ENCODE measurements around the gene ZNF318. TPM values are rescaled to one million over a fixed set of nuclear protein-coding genes. Genes with fewer than 3 reads are reported as not detected.
"Not testable (repeated sequence)": the region's sequence is repeated elsewhere in the genome, so short reads cannot be mapped to it uniquely, and the experiment has no call there.

Gene ZNF318
- total RNA-seq, 1 experiment from 2014 or later: 15.8 TPM

DNA sequence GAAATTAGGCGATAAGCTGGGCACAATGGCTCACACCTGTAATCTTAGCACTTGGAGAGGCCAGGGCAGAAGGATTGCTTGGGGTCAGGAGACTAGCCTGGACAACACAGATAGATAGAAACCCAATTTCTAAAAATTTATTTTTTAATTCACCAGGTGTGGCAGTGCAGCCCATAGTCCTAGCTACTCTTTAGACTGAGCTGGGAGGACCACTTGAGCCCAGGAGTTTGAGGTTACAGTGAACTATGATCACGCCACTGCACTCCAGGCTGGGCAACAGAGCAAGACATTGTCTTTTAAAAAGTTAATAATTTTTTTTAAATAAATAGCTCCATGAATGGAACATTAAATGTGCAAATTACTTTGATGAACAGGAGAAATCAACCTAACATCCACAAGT lies 8.2 kb downstream of the ZNF318 start:
- intact Hi-C loops (cut with micrococcal nuclease; ENCODE audit: unreplicated experiment): no loop called here
- no peak overlapping the region for H3K27ac Mint-ChIP-seq (ENCODE audit: unreplicated experiment)
- H3K36me3 Mint-ChIP-seq (ENCODE audit: insufficient read depth, unreplicated experiment): peaks cover 13% of the 10 kb centered on the region
- BruUV-seq (replicated peaks): no TSS peak
- CTCF ChIA-PET: interaction anchor here (0.9 kb wide), 1 partner anchor 146 kb away, joined by 3 read pairs; no protein-coding TSS in a partner anchor
- no peaks in the 10 kb centered on the region for H3K9me3 Mint-ChIP-seq (ENCODE audit: low read depth, unreplicated experiment)
- TF ChIP-seq, protein P1, sequence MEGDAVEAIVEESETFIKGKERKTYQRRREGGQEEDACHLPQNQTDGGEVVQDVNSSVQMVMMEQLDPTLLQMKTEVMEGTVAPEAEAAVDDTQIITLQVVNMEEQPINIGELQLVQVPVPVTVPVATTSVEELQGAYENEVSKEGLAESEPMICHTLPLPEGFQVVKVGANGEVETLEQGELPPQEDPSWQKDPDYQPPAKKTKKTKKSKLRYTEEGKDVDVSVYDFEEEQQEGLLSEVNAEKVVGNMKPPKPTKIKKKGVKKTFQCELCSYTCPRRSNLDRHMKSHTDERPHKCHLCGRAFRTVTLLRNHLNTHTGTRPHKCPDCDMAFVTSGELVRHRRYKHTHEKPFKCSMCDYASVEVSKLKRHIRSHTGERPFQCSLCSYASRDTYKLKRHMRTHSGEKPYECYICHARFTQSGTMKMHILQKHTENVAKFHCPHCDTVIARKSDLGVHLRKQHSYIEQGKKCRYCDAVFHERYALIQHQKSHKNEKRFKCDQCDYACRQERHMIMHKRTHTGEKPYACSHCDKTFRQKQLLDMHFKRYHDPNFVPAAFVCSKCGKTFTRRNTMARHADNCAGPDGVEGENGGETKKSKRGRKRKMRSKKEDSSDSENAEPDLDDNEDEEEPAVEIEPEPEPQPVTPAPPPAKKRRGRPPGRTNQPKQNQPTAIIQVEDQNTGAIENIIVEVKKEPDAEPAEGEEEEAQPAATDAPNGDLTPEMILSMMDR (IDR thresholded peaks at IDR 0.05; ENCODE audit: unreplicated experiment): no peak
- no peak for DNase-seq
- no peaks in the 10 kb centered on the region for H3K27me3 Mint-ChIP-seq (ENCODE audit: unreplicated experiment)
- no peaks in the 10 kb centered on the region for H3K4me1 Mint-ChIP-seq (ENCODE audit: low read depth, unreplicated experiment)
- H3K4me3 Mint-ChIP-seq (ENCODE audit: low read depth, unreplicated experiment): no peak overlapping the region

DNA sequence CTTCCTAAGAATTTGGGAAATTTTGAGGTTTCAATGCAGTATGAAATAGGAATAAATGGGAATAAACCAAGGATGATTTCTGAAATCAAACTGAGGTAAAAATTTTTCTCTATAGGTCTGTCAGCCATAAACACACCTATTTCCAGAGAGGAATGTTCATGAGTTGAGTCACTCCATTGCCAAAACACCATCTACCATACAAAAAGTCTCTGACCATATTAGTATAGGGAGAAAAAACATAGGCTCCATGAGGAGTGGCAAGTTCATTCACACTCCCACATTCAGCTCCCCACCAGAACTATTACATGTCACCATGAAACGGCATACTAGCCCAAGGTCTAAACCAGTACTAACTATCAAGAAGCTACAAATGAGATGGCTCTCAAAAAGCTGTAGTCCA lies 9.6 kb downstream of the ZNF318 start:
- no peak for DNase-seq
- H3K36me3 Mint-ChIP-seq (ENCODE audit: insufficient read depth, unreplicated experiment): peaks cover 12% of the 10 kb centered on the region
- H3K27me3 Mint-ChIP-seq (ENCODE audit: unreplicated experiment): no peaks in the 10 kb centered on the region
- no TSS peak for BruUV-seq (replicated peaks)
- H3K4me3 Mint-ChIP-seq (ENCODE audit: low read depth, unreplicated experiment): no peak overlapping the region
- H3K27ac Mint-ChIP-seq (ENCODE audit: unreplicated experiment): no peak overlapping the region
- intact Hi-C loops (cut with micrococcal nuclease; ENCODE audit: unreplicated experiment): no loop called here
- H3K4me1 Mint-ChIP-seq (ENCODE audit: low read depth, unreplicated experiment): no peaks in the 10 kb centered on the region
- TF ChIP-seq, protein P1 (IDR thresholded peaks at IDR 0.05; ENCODE audit: unreplicated experiment): no peak
- no peaks in the 10 kb centered on the region for H3K9me3 Mint-ChIP-seq (ENCODE audit: low read depth, unreplicated experiment)
- CTCF ChIA-PET: interaction anchor here (0.6 kb wide), 1 partner anchor 120 kb away, joined by 4 read pairs; no protein-coding TSS in a partner anchor

DNA sequence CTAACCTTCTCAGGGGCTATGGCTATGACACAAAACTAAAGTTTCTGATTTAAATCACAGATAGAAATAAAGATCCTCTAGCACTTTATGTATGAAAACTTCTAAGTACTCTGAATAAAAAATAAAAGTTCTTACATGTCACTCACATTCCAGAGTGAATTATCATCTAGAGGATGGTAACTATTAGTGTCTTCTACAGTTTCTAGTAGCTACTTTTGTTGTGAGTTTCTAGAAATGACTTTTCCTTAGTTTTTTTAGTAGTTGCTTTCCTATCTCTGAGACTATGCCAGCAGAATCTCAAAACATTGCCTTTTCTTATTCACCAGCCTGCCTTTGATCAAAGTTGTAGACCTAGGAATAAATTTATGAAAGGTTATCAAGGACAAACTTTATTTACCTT lies 10.1 kb downstream of the ZNF318 start:
- Mint-ChIP-seq H3K9me3 (ENCODE audit: low read depth, unreplicated experiment) (no peaks in the 10 kb centered on the region), H3K27me3 (ENCODE audit: unreplicated experiment) (no peaks in the 10 kb centered on the region), H3K4me1 (ENCODE audit: low read depth, unreplicated experiment) (no peaks in the 10 kb centered on the region), H3K27ac (ENCODE audit: unreplicated experiment) (no peak overlapping the region), H3K4me3 (ENCODE audit: low read depth, unreplicated experiment) (no peak overlapping the region), H3K36me3 (ENCODE audit: insufficient read depth, unreplicated experiment) (peaks cover 7% of the 10 kb centered on the region)
- DNase-seq: no peak
- CTCF ChIA-PET: no interaction called here
- TF ChIP-seq, protein P1 (IDR thresholded peaks at IDR 0.05; ENCODE audit: unreplicated experiment): no peak
- BruUV-seq (replicated peaks): no TSS peak
- intact Hi-C loops (cut with micrococcal nuclease; ENCODE audit: unreplicated experiment): no loop called here

DNA sequence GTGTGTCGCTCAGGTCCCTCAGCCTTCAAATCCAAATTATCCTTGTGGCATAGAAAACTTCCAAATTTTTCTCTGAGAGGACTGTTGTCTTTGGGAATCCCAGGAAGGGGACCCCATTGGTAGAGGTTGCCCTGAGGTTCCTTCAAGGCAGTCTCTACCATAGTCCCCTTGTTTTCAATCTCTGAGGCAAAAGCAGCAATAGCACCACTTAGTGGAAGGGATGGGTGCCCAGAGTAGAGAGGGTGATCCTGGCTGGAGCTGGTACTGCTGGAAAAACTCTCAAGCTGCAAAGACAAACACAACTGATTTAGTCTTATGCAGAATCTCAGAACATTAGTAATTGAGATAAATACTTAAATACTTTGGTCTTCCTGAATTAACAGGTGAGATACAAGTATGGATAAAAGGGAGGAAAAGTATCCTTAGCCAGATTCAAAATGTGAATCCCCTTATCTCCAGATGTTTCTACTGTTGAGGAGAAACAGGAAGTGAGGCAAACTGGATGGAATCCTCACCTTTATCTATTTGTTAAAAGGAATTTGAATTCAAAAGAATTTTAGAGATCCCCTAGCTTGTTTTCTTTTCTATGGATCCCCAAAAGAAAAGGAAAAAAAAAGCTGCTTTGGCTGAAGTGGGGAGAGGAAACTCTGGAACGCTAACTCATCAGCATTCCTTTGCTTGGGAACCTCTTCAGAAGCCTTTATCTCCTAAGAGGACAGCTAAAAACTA lies 13.4 kb downstream of the ZNF318 start:
- Mint-ChIP-seq H3K4me1 (ENCODE audit: low read depth, unreplicated experiment) (no peaks in the 10 kb centered on the region), H3K9me3 (ENCODE audit: low read depth, unreplicated experiment) (no peaks in the 10 kb centered on the region), H3K4me3 (ENCODE audit: low read depth, unreplicated experiment) (no peak overlapping the region), H3K27me3 (ENCODE audit: unreplicated experiment) (no peaks in the 10 kb centered on the region), H3K27ac (ENCODE audit: unreplicated experiment) (no peak overlapping the region), H3K36me3 (ENCODE audit: insufficient read depth, unreplicated experiment) (peaks cover 4% of the 10 kb centered on the region)
- intact Hi-C loops (cut with micrococcal nuclease; ENCODE audit: unreplicated experiment): no loop called here
- CTCF ChIA-PET: interaction anchor here (0.6 to 2.0 kb wide), 6 partner anchors 41 to 151 kb away, joined by 3 to 8 read pairs (median 4); partner anchors contain the start of gene CRIP3
- DNase-seq: peak; percentile 19
- BruUV-seq (replicated peaks): no TSS peak
- TF ChIP-seq, protein P1 (IDR thresholded peaks at IDR 0.05; ENCODE audit: unreplicated experiment): no peak

DNA sequence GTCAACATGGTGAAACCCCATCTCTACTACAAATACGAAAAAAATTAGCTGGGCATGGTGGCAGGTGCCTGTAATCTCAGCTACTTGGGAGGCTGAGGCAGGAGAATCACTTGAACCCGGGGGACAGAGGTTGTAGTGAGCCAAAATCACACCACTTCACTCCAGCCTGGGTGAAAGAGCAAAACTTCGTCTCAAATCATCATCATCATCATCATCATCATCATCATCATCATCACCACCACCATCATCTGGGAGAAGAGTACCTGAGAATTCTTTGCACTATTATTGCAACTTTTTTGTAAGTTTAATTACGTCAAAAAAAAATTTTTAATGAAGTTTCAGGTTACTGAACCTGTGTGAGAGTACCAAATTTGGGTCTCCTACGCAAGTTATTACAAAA lies 17.5 kb downstream of the ZNF318 start:
- CTCF ChIA-PET: interaction anchor here (0.6 kb wide), 1 partner anchor 59 kb away, joined by 4 read pairs; no protein-coding TSS in a partner anchor
- intact Hi-C loops (cut with micrococcal nuclease; ENCODE audit: unreplicated experiment); H3K9me3 Mint-ChIP-seq (ENCODE audit: low read depth, unreplicated experiment); H3K27me3 Mint-ChIP-seq (ENCODE audit: unreplicated experiment); H3K27ac Mint-ChIP-seq (ENCODE audit: unreplicated experiment); DNase-seq; H3K4me1 Mint-ChIP-seq (ENCODE audit: low read depth, unreplicated experiment); H3K36me3 Mint-ChIP-seq (ENCODE audit: insufficient read depth, unreplicated experiment); H3K4me3 Mint-ChIP-seq (ENCODE audit: low read depth, unreplicated experiment); BruUV-seq (replicated peaks): not testable (repeated sequence)
